Measurements from ENCODE around the gene MMAA.
"Not testable (repeated sequence)": the region's sequence is repeated elsewhere in the genome, so short reads cannot be mapped to it uniquely, and the experiment has no call there.

MMAA gene

GRCh38 chr4:145635117-145635516 lies 15.9 kb downstream of the MMAA start:
- DNase-seq (ENCODE audit: low spot score), result no peak

GRCh38 chr4:145635630-145636029 lies 16.4 kb downstream of the MMAA start:
- DNase-seq (ENCODE audit: low spot score), result no peak

- no peak for DNase-seq (ENCODE audit: low spot score)
Measured at GRCh38 chr4:145639186-145639698, 20.1 kb downstream of the MMAA start.

GRCh38 chr4:145640236-145640635 lies 21.1 kb downstream of the MMAA start:
- DNase-seq (ENCODE audit: low spot score), result not testable (repeated sequence)

- no peak for DNase-seq (ENCODE audit: low spot score)
Measured at GRCh38 chr4:145643295-145643694, 24.1 kb downstream of the MMAA start.

- DNase-seq (ENCODE audit: low spot score), result no peak
Measured at GRCh38 chr4:145644699-145645098, 25.5 kb downstream of the MMAA start.

GRCh38 chr4:145656156-145656555 lies 37.0 kb downstream of the MMAA start:
- DNase-seq (ENCODE audit: low spot score), result no peak

GRCh38 chr4:145660064-145660463 lies 40.9 kb downstream of the MMAA start:
- no peak for DNase-seq (ENCODE audit: low spot score)

- DNase-seq (ENCODE audit: low spot score), result no peak
Measured at GRCh38 chr4:145663194-145663593, 44.0 kb downstream of the MMAA start.

GRCh38 chr4:145665773-145666172 lies 46.6 kb downstream of the MMAA start:
- DNase-seq (ENCODE audit: low spot score), result no peak

- no peak for DNase-seq (ENCODE audit: low spot score)
Measured at GRCh38 chr4:145670422-145670821, 51.2 kb downstream of the MMAA start.

- DNase-seq (ENCODE audit: low spot score), result no peak
Measured at GRCh38 chr4:145679520-145679919, 60.3 kb downstream of the MMAA start.

GRCh38 chr4:145679991-145680455 lies 60.8 kb downstream of the MMAA start, which contains the start of gene C4orf51:
Gene C4orf51, plus strand, starts transcription at chr4:145680146. Its CDS starts 58 bp downstream, at chr4:145680204.
- no peak for DNase-seq (ENCODE audit: low spot score)

GRCh38 chr4:145680902-145681301 lies 61.7 kb downstream of the MMAA start:
- no peak for DNase-seq (ENCODE audit: low spot score)

- DNase-seq (ENCODE audit: low spot score), result no peak
Measured at GRCh38 chr4:145681518-145681917, 62.3 kb downstream of the MMAA start.

GRCh38 chr4:145681956-145682355 lies 62.8 kb downstream of the MMAA start:
- no peak for DNase-seq (ENCODE audit: low spot score)

- DNase-seq (ENCODE audit: low spot score), result no peak
Measured at GRCh38 chr4:145686991-145687390, 67.8 kb downstream of the MMAA start.

GRCh38 chr4:145690610-145691009 lies 71.4 kb downstream of the MMAA start:
- no peak for DNase-seq (ENCODE audit: low spot score)

GRCh38 chr4:145691416-145691815 lies 72.2 kb downstream of the MMAA start:
- DNase-seq (ENCODE audit: low spot score), result not testable (repeated sequence)

GRCh38 chr4:145694929-145695328 lies 75.7 kb downstream of the MMAA start:
- no peak for DNase-seq (ENCODE audit: low spot score)

- DNase-seq (ENCODE audit: low spot score), result no peak
Measured at GRCh38 chr4:145697332-145697731, 78.1 kb downstream of the MMAA start.

- DNase-seq (ENCODE audit: low spot score), result no peak
Measured at GRCh38 chr4:145698507-145698906, 79.3 kb downstream of the MMAA start.

- no peak for DNase-seq (ENCODE audit: low spot score)
Measured at GRCh38 chr4:145703850-145704497, 84.8 kb downstream of the MMAA start.

GRCh38 chr4:145709336-145709735 lies 90.2 kb downstream of the MMAA start:
- DNase-seq (ENCODE audit: low spot score), result no peak
